Right lobe of liver (tissue), 4 donors: Measurements from ENCODE around the gene BHLHE23.

Experiments used
- POLR2A ChIP-seq: fragments of 450-650 bp; IDR thresholded peaks from one replicate; pipeline ENCODE4 v1.6.1; 2017; ENCODE audit warnings: antibody characterized with exemption, mild to moderate bottlenecking
- TF ChIP-seq, protein P1 (sequence below), 4 donors: fragments of 200-600 bp in 3 of 4; fragments of 450-650 bp in 1 of 4; IDR thresholded peaks; one replicate each; pipeline versions ENCODE4 v1.5.1 to v1.8.0; 2016 to 2022; ENCODE audit warnings: antibody characterized with exemption in 4 of 4, mild to moderate bottlenecking in 2 of 4
- donor health status: DM: no; HTN: no; CAD: no.
- donor health status: DM: no; HTN: no; CAD: no.
- donor health status: DM: no; HTN: yes; CAD: no.

DNA sequence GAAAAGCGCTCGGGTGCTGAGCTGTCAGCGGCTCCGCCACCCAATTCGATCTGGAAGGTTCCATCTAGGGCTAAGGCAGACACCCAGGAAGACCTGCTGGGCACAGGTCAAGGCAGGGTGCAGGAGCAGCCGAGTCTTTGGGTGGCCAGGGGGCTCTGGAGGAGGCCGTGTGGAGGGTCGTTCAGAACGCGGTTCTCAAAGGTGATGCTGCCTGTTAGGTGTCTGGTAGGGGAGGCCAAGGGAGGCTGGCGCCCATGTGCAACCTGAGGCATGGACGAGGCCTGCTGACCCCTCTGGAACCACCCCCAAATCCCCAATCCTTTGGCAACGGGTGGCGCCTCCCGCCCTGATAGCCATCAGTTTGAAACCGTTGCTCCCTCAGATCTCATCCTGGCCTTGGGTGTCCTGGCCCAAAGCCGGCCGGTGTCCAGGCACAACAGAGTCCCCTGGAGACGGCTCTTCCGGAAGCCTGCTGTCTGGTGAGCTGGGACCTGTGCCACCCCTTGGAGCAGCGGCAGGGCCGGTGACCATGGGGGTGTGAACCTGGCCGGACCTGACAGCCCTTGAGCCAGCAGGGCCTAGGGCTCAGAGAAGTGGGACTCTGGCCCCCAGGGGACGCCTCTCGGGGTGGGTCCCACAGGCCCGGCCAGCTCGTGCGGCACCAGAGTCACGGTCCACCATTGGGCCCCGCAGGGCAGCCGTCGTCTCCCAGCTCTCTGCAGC, 43.7 kb downstream of the BHLHE23 start:
- TF ChIP-seq, protein P1, sequence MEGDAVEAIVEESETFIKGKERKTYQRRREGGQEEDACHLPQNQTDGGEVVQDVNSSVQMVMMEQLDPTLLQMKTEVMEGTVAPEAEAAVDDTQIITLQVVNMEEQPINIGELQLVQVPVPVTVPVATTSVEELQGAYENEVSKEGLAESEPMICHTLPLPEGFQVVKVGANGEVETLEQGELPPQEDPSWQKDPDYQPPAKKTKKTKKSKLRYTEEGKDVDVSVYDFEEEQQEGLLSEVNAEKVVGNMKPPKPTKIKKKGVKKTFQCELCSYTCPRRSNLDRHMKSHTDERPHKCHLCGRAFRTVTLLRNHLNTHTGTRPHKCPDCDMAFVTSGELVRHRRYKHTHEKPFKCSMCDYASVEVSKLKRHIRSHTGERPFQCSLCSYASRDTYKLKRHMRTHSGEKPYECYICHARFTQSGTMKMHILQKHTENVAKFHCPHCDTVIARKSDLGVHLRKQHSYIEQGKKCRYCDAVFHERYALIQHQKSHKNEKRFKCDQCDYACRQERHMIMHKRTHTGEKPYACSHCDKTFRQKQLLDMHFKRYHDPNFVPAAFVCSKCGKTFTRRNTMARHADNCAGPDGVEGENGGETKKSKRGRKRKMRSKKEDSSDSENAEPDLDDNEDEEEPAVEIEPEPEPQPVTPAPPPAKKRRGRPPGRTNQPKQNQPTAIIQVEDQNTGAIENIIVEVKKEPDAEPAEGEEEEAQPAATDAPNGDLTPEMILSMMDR (IDR thresholded peaks at IDR 0.05): no peak
- TF ChIP-seq POLR2A: no peak
